GM18870 (cell line): ENCODE results near the gene KIF26B.

Experiments used
- ATAC-seq: cut with Tn5 transposase; IDR thresholded peaks from one replicate; pipeline ENCODE4 v1.9.1; 2021; ENCODE audit warnings: moderate library complexity; ENCODE audit not compliant: unreplicated experiment

The KIF26B gene

GRCh38 chr1:245448975-245449431, 294.2 kb downstream of the KIF26B start:
- no peak for ATAC-seq

- ATAC-seq: no peak
Measured at GRCh38 chr1:245453541-245453940, 298.8 kb downstream of the KIF26B start.

- ATAC-seq: no peak
Measured at GRCh38 chr1:245454051-245454450, 299.3 kb downstream of the KIF26B start.

GRCh38 chr1:245457562-245457961, 302.8 kb downstream of the KIF26B start:
- ATAC-seq: no peak

GRCh38 chr1:245458234-245458633, 303.4 kb downstream of the KIF26B start:
- no peak for ATAC-seq

- ATAC-seq: no peak
Measured at GRCh38 chr1:245458761-245459174, 304.0 kb downstream of the KIF26B start.

GRCh38 chr1:245459621-245460020, 304.8 kb downstream of the KIF26B start:
- ATAC-seq: no peak

GRCh38 chr1:245461681-245462080, 306.9 kb downstream of the KIF26B start:
- ATAC-seq: no peak

GRCh38 chr1:245462161-245462560, 307.4 kb downstream of the KIF26B start:
- no peak for ATAC-seq

- no peak for ATAC-seq
Measured at GRCh38 chr1:245463392-245464165, 308.8 kb downstream of the KIF26B start.

GRCh38 chr1:245464290-245464689, 309.5 kb downstream of the KIF26B start:
- no peak for ATAC-seq

- no peak for ATAC-seq
Measured at GRCh38 chr1:245465666-245466065, 310.9 kb downstream of the KIF26B start.

GRCh38 chr1:245466261-245466660, 311.5 kb downstream of the KIF26B start:
- ATAC-seq: no peak

GRCh38 chr1:245467804-245468203, 313.0 kb downstream of the KIF26B start:
- ATAC-seq: no peak

- no peak for ATAC-seq
Measured at GRCh38 chr1:245469006-245469405, 314.2 kb downstream of the KIF26B start.

- ATAC-seq: no peak
Measured at GRCh38 chr1:245469734-245470133, 314.9 kb downstream of the KIF26B start.

- ATAC-seq: no peak
Measured at GRCh38 chr1:245475126-245475525, 320.3 kb downstream of the KIF26B start.

GRCh38 chr1:245475961-245476516, 321.3 kb downstream of the KIF26B start:
- ATAC-seq: no peak

- ATAC-seq: no peak
Measured at GRCh38 chr1:245477941-245478340, 323.2 kb downstream of the KIF26B start.

- no peak for ATAC-seq
Measured at GRCh38 chr1:245480393-245481120, 325.8 kb downstream of the KIF26B start.

GRCh38 chr1:245481261-245481660, 326.5 kb downstream of the KIF26B start:
- no peak for ATAC-seq

GRCh38 chr1:245483247-245483646, 328.5 kb downstream of the KIF26B start:
- ATAC-seq: no peak
